ENCODE data around the gene PINK1. TPM values are rescaled to one million over a fixed set of nuclear protein-coding genes. Genes with fewer than 3 reads are reported as not detected.

The PINK1 gene
- total and polyA plus RNA-seq, 2 of the 13 experiments (the other 11 are each of a cell fraction or from before 2014, with no cell fraction given) = 15.3 to 16.1 TPM

GRCh38 chr1:20660847-20661206 is 27.6 kb downstream of the PINK1 start (continued):
- TF ChIP-seq HMGXB3 (CRISPR knock-in tag; IDR thresholded peaks at IDR 0.05; ENCODE audit: borderline replicate concordance) (peak; percentile 1; the same call in 1 of the 2 replicates), SRY (CRISPR knock-in tag; IDR thresholded peaks at IDR 0.05) (peak; percentile 52; the same call in 1 of the 2 replicates), NR0B2 (CRISPR knock-in tag; IDR thresholded peaks at IDR 0.05) (0 out of 2 replicates have a peak, but pooled peaks have one; percentile 14), ZNF281 (CRISPR knock-in tag; IDR thresholded peaks at IDR 0.05; ENCODE audit: borderline replicate concordance) (0 out of 2 replicates have a peak, but pooled peaks have one; percentile 5), MAZ (IDR thresholded peaks at IDR 0.05; ENCODE audit: borderline replicate concordance, low read depth, low read length) (no peak), MAZ (CRISPR knock-in tag; IDR thresholded peaks at IDR 0.05; ENCODE audit: low read depth) (peak; percentile 3; the same call in 1 of the 2 replicates), ZNF841 (CRISPR knock-in tag; IDR thresholded peaks at IDR 0.05; ENCODE audit: borderline replicate concordance) (no peak), ARNT2 (CRISPR knock-in tag; IDR thresholded peaks at IDR 0.05; ENCODE audit: low read depth) (no peak), SRSF1 (optimal IDR thresholded peaks at IDR 0.05; ENCODE audit: low read depth, low read length) (peak; percentile 7), ZNF335 (CRISPR knock-in tag; IDR thresholded peaks at IDR 0.05) (no peak)
- TF ChIP-seq, protein P1, sequence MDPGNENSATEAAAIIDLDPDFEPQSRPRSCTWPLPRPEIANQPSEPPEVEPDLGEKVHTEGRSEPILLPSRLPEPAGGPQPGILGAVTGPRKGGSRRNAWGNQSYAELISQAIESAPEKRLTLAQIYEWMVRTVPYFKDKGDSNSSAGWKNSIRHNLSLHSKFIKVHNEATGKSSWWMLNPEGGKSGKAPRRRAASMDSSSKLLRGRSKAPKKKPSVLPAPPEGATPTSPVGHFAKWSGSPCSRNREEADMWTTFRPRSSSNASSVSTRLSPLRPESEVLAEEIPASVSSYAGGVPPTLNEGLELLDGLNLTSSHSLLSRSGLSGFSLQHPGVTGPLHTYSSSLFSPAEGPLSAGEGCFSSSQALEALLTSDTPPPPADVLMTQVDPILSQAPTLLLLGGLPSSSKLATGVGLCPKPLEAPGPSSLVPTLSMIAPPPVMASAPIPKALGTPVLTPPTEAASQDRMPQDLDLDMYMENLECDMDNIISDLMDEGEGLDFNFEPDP (CRISPR knock-in tag; conservative IDR thresholded peaks at IDR 0.05) = no peak
- TF ChIP-seq, protein P2, sequence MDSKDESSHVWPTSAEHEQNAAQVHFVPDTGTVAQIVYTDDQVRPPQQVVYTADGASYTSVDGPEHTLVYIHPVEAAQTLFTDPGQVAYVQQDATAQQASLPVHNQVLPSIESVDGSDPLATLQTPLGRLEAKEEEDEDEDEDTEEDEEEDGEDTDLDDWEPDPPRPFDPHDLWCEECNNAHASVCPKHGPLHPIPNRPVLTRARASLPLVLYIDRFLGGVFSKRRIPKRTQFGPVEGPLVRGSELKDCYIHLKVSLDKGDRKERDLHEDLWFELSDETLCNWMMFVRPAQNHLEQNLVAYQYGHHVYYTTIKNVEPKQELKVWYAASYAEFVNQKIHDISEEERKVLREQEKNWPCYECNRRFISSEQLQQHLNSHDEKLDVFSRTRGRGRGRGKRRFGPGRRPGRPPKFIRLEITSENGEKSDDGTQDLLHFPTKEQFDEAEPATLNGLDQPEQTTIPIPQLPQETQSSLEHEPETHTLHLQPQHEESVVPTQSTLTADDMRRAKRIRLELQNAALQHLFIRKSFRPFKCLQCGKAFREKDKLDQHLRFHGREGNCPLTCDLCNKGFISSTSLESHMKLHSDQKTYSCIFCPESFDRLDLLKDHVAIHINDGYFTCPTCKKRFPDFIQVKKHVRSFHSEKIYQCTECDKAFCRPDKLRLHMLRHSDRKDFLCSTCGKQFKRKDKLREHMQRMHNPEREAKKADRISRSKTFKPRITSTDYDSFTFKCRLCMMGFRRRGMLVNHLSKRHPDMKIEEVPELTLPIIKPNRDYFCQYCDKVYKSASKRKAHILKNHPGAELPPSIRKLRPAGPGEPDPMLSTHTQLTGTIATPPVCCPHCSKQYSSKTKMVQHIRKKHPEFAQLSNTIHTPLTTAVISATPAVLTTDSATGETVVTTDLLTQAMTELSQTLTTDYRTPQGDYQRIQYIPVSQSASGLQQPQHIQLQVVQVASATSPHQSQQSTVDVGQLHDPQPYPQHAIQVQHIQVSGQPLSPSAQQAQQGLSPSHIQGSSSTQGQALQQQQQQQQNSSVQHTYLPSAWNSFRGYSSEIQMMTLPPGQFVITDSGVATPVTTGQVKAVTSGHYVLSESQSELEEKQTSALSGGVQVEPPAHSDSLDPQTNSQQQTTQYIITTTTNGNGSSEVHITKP (CRISPR knock-in tag; IDR thresholded peaks at IDR 0.05; ENCODE audit: low read depth) = 0 out of 2 replicates have a peak, but pooled peaks have one; percentile 7

Data from HepG2 (cell line).